Esophagus muscularis mucosa (tissue), 3 donors: ENCODE results near the gene RHPN2.
"Not testable (repeated sequence)": the region's sequence is repeated elsewhere in the genome, so short reads cannot be mapped to it uniquely, and the experiment has no call there.

ENCODE experiments used
- EP300 ChIP-seq: sonication (generic); formaldehyde crosslinking; IDR thresholded peaks from one replicate; pipeline ENCODE4 v1.6.1; 2017; ENCODE audit warnings: antibody characterized with exemption
- TF ChIP-seq, protein P1 (sequence below), 3 experiments: fragments of 200-600 bp in 2 of 3; fragments of 450-650 bp in 1 of 3; sonication (generic) in 2 of 3; IDR thresholded peaks; one replicate each; pipeline ENCODE4 v1.5.1; 2017 to 2019; ENCODE audit warnings: antibody characterized with exemption in 3 of 3, mild to moderate bottlenecking in 2 of 3, moderate library complexity in 1 of 3

DNA sequence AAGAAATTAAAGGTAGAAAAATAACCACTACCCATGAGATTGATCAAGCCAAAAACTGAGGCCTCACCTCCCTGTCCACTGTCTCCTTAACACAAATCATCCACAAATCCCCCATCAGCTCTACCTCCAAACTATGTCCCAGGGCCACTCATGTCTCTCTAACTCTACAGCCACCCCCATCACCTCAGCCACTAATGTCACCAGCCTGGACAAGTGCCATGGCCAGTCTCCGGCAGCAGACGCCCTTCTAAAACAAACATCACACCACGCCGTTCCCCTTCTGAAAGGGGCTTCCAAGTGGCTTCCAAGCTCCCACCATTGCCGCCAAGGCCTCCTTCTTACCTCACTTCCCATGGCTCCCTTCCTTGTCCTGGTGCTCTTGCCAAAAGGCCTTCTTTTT lies 76.4 kb downstream of the RHPN2 start:
- TF ChIP-seq, protein P1, sequence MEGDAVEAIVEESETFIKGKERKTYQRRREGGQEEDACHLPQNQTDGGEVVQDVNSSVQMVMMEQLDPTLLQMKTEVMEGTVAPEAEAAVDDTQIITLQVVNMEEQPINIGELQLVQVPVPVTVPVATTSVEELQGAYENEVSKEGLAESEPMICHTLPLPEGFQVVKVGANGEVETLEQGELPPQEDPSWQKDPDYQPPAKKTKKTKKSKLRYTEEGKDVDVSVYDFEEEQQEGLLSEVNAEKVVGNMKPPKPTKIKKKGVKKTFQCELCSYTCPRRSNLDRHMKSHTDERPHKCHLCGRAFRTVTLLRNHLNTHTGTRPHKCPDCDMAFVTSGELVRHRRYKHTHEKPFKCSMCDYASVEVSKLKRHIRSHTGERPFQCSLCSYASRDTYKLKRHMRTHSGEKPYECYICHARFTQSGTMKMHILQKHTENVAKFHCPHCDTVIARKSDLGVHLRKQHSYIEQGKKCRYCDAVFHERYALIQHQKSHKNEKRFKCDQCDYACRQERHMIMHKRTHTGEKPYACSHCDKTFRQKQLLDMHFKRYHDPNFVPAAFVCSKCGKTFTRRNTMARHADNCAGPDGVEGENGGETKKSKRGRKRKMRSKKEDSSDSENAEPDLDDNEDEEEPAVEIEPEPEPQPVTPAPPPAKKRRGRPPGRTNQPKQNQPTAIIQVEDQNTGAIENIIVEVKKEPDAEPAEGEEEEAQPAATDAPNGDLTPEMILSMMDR (IDR thresholded peaks at IDR 0.05), result not testable (repeated sequence)
- TF ChIP-seq EP300, result not testable (repeated sequence)
